Medulla oblongata (tissue), 1 donor: ENCODE data around the gene RPS6KA4.

Experiments
- DNase-seq: peaks from one replicate; pipeline ENCODE4 v3.0.0-alpha.2; 2015; ENCODE audit errors: extremely low spot score

The RPS6KA4 gene

DNA sequence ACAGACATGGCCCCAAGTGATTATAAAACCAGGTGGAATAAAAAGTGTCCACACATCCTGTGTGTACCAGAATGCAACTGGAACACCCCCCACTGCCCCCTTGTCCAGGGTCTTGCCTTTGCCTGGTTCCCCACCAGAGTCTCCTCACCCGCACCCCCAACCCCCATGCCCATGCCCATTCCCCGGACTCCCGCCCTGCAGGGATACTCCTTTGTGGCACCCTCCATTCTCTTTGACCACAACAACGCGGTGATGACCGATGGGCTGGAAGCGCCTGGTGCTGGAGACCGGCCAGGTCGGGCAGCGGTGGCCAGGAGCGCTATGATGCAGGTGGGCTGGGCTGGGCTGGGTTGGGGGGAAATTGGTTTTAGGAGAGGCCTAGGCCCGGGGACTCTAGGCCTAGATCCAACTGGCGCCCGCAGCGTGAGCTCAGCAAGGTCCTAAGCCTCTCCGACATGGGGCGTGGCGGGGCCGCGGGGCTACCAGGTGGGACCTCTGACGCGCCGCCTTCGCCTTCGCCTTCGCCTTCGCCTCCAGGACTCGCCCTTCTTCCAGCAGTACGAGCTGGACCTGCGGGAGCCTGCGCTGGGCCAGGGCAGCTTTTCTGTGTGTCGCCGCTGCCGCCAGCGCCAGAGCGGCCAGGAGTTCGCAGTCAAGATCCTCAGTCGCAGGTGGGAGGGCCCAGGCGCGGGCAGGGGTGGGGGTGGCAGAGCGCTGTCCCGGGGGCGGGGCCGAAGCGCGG lies 9.1 kb downstream of the RPS6KA4 start:
- no peak for DNase-seq

- DNase-seq: no peak
Observed at GRCh38 chr11:64368673-64369074, 9.7 kb downstream of the RPS6KA4 start.

DNA sequence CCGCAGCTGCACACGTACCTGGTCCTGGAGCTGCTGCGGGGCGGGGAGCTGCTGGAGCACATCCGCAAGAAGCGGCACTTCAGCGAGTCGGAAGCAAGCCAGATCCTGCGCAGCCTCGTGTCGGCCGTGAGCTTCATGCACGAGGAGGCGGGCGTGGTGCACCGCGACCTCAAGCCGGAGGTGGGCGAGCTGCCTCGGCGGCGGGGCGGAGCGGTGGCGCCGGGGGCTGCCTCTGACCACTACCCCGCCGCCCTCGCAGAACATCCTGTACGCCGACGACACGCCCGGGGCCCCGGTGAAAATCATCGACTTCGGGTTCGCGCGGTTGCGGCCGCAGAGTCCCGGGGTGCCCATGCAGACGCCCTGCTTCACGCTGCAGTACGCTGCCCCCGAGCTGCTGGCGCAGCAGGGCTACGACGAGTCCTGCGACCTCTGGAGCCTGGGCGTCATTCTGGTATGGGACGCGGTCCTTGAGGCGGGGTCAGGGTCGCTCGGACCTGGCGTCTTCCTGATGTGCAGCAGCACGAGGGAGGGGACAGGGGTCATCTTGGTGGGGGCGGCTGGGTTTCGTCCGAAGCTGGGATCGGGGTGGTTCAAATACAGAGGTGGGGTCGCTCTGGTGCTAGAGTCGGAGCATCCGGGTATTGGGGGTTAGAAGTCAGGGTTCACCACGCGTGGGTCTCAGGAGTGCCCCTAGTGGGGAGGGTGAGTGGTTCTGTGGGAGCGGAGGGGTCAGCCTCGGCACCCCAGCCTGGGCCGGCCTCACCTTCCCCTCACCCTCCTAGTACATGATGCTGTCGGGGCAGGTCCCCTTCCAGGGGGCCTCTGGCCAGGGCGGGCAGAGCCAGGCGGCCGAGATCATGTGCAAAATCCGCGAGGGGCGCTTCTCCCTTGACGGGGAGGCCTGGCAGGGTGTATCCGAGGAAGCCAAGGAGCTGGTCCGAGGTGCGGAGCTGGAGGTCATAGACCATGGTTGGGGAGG lies 10.8 kb downstream of the RPS6KA4 start:
- DNase-seq: no peak

- no peak for DNase-seq
Observed at GRCh38 chr11:64371201-64371600, 12.2 kb downstream of the RPS6KA4 start.

DNA sequence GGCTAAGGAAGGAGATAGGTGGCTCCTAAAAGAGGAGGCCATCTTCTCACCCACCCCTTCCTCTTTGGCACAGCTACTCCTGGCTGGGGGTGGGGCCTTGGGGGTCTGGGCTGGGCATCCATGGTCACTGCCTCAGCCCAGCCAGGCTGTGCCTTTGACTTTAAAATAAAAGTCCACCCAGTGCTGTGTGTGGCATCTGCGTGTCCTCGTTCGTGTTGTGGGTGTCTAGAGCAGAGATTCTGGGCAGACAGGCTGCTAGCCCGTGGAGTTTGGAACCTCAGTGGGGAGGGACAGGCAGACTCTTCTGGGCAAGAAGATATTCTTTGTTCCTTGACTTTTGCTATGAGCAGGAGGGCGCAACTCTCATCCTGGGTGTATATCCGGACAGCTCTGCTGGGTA lies 13.1 kb downstream of the RPS6KA4 start:
- DNase-seq: no peak

- peak; percentile 82 for DNase-seq
Observed at GRCh38 chr11:64372802-64373597, 14.0 kb downstream of the RPS6KA4 start.

DNA sequence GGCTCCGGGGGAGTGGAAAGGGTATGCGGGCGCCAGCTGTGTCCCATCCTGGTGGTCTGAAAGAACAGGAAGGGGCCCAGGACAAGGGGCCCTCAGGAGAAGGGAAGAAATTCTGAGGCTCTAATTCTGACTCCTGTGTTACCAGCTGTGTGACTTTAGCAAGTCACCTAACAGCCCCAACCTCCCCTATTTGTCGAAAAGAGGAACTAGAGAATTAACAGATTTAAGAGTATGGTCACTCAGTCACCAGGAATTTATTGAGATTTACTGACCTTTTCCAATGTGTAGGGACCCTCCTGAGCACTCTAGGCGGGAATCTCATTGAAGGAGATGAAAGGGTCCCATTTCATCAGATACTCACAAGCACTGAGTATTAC lies 14.6 kb downstream of the RPS6KA4 start:
- no peak for DNase-seq

- no peak for DNase-seq
Observed at GRCh38 chr11:64376071-64376470, 17.1 kb downstream of the RPS6KA4 start.

DNA sequence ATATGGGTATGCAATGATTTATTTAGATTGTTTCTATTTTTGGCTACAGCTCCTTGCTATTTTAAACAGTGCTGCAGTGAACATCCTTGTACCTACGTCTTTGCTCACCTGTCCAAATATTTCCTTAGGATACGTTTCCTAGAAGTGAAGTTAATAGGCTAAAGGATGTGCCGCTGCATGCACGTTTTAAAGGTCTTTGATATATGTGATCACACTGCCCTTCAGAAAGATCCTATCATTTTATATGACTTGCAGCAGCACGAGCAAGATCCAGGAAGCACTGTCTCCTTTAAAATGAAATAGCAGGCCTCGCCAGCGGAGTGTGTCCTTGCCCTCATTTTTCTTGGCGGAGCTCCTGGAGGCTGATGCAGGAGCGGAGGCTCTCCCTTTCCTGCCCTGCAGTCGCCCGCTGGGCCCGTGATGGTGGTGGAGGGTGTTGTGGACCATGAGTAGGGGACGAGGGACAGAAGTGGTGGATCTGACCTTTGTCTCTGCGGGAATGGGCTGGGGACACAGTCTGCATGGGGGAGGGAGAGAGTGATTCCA lies 19.4 kb downstream of the RPS6KA4 start:
- DNase-seq: peak; percentile 22

GRCh38 chr11:64379160-64379559 lies 20.2 kb downstream of the RPS6KA4 start:
- DNase-seq: no peak

DNA sequence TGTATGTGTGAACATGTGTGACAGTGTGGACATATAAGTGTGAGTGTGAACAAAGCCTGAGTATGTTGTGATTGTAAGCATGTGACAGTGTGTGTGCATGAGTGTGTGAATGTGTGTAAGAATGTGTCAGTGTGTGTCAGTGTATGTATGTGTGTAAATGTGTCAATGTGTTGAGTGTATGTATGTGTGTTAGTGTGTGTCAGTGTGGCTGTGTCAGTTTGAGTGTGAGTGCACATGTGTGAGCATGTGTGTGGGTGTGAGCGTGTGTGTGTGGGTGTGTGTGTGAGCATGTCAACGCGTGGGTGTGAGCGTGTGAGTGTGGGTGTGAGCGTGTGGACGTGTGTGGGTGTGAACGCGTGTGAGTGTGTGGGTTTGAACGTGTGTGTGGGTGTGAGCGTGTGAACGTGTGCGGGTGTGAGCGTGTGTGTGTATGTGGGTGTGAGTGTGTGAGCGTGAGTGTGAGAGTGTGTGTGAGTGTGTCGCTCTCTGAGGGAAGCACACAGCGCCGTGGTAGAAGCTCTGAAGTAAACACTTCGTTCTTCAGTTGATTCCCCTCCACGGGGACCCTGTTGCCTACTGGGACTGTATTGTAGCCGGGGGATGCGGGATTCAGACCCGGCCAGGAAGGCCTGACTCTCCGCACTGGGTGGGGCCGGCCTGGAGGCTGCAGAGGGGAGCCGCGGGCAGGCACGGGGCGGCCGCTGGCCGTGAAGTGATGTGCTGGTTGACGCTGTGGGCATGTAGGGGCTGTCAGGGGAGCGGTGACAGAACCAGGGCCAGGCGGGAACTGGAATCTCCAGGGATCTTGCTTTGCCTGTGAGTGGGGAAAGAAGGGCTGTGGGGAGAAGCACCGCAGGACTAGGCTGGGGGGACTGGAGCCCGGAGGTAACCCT lies 21.1 kb downstream of the RPS6KA4 start:
- no peak for DNase-seq

GRCh38 chr11:64381350-64381749 lies 22.4 kb downstream of the RPS6KA4 start:
- no peak for DNase-seq

DNA sequence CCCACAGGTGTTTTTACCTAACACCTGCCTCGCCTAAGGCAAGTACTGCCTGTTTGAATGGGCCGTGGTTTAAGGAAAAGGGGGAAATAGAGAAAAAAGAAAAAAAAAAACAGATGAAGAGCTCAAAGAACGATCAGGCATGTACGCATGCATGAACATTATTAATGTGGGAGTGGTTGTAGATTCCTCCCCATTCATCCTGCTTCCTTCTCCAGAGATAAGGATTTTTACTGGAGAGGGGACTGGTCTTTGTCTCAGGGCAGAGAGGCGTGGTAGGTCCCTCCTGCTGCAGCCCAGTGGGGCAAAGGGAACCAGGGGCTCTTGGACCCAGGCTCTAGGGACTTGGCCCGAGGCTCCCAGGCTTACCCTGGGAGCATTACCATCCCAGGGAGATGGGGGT lies 23.1 kb downstream of the RPS6KA4 start:
- DNase-seq: no peak

DNA sequence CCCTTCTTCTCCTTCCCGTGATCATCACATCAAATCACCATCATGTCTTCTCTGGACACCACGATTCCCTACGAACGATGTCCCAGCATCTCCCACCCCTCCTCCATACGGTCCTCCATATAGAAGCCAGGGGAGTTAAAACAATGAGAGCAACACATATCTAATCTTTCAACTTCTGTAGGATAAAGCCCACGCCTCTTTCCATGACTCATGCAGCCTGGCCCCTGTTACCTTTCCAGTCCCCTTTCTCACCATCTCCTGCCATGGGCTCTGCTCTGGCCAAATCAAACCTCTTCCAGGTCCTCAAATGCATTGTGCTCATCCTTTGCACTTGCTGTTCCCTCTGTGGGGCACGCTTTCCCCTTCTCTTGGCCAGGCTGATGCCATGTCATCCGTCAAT lies 23.6 kb downstream of the RPS6KA4 start:
- no peak for DNase-seq

- no peak for DNase-seq
Observed at GRCh38 chr11:64383580-64383979, 24.6 kb downstream of the RPS6KA4 start.

DNA sequence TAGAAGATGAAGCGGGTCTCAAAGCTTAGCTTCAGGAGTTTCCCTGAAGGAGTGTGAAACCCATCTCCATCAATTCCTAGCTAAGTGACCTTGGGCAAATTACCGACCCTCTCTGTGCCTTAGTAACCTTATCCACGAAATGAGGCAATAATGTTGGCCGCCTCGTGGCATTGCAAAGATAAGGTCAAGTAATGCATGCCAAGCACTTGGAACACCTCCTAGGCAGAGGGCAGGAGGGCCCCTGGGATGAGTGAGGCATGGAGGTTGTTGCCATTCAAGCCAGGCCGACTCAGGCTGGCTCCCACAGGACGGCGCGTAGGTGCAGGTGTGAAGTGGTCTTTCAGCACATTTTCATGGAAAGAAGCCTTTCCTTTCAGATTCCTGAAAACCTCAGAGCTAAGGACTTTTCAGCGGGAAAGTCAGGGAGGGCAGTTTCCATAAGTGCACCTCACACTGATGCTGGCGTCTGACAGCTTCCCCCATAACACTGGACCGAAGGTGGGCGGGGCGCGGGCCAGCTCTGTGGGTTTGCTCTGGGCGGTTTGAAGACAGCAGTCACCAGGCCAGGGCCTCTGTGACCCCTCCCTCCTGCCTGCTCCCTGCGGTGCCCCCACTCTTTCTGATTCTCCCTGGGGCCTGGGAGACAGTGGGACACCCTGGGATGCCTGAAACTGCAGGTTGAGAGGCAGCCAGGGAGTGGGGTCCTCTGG lies 25.2 kb downstream of the RPS6KA4 start:
- DNase-seq: no peak

- DNase-seq: peak; percentile 80
Observed at GRCh38 chr11:64384981-64385944, 26.3 kb downstream of the RPS6KA4 start.

DNA sequence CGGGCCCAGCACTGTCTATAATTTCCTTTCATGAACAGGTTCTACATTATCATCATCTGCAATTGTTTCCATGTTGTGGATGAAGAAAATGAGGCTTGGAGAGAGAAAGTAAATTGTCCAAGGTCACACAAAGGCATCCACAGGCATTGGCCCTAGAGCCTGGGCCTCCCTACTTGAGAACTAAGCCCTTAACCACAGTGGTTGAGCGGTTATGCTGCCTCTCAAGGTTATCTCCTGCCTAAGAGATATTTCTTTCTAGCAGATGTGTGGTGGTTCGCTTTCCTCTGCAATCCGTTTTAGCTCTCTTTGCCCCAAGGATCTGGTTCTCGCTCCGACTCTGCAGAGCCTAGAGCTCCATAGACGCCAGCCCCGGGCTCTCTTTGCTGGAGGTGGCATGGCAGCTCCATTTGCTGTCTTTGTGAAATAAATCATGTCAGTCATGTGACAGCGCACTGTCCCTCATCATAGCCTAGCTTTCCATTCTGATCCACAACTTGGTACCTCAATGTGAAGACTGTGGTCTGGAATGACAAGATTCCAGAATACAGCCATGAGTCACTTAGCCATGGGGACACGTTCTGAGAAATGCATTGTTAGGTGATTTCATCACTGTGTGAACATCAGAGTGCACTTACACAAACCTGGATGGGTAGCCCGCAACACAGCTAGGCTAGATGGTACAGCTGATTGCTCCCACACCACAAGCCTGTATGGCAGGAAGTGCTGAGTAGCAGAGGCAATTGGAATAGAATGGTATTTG lies 27.2 kb downstream of the RPS6KA4 start:
- no peak for DNase-seq
